Lung (tissue), 12 donors: ENCODE results near the gene YY1AP1. TPM values are rescaled to one million over a fixed set of nuclear protein-coding genes. Genes with fewer than 3 reads are reported as not detected.
A peak's percentile ranks its signal among the peaks of the same experiment; 100 is the strongest.
"Not testable (repeated sequence)": the region's sequence is repeated elsewhere in the genome, so short reads cannot be mapped to it uniquely, and the experiment has no call there.

Experiments
- ATAC-seq: fragments of 200-7000 bp; cut with Tn5 transposase; one replicate; pipeline ENCODE4 v1.9.1; 2020; ENCODE audit warnings: moderate number of reproducible peaks; ENCODE audit not compliant: insufficient read depth, low FRiP score
- DNase-seq, 3 donors: peaks; one replicate each; pipeline ENCODE4 v3.0.0-alpha.2; 2013 to 2017
- H3K27ac ChIP-seq, 2 donors: one replicate each; pipeline ENCODE4 v1.5.1; 2013; ENCODE audit warnings: mild to moderate bottlenecking in 2 of 2, moderate library complexity in 2 of 2, control low read depth in 1 of 2, inconsistent platforms in 1 of 2, low read depth in 1 of 2, low read length in 1 of 2
- H3K27me3 ChIP-seq, 3 donors: one replicate each; pipeline ENCODE4 v1.5.1; 2013; ENCODE audit warnings: low read length in 2 of 3; ENCODE audit not compliant: control insufficient read depth in 3 of 3, insufficient read depth in 3 of 3
- H3K36me3 ChIP-seq, 4 donors: one replicate each; pipeline ENCODE4 v1.5.1; 2013; ENCODE audit warnings: low read length in 4 of 4, mild to moderate bottlenecking in 1 of 4, moderate library complexity in 1 of 4; ENCODE audit not compliant: control insufficient read depth in 4 of 4, insufficient read depth in 4 of 4
- H3K4me1 ChIP-seq, 5 donors: one replicate each; pipeline ENCODE4 v1.5.1; 2013; ENCODE audit warnings: low read length in 5 of 5, mild to moderate bottlenecking in 2 of 5, moderate library complexity in 1 of 5; ENCODE audit not compliant: control insufficient read depth in 5 of 5, insufficient read depth in 5 of 5
- H3K4me3 ChIP-seq: one replicate; pipeline ENCODE4 v1.5.1; 2013; ENCODE audit warnings: mild to moderate bottlenecking, control low read depth, moderate library complexity
- H3K9ac ChIP-seq, 2 donors: one replicate each; pipeline ENCODE4 v1.5.1; 2013; ENCODE audit warnings: low read length in 2 of 2, control low read depth in 1 of 2; ENCODE audit not compliant: insufficient read depth in 1 of 2
- H3K9me3 ChIP-seq, 4 donors: one replicate each; pipeline ENCODE4 v1.5.1; 2013; ENCODE audit warnings: low read length in 3 of 4, mild to moderate bottlenecking in 1 of 4, moderate library complexity in 1 of 4; ENCODE audit not compliant: control insufficient read depth in 4 of 4, insufficient read depth in 3 of 4
- CTCF ChIP-seq: IDR thresholded peaks from 2 replicates; pipeline ENCODE4 v1.5.1; 2012; ENCODE audit warnings: mild to moderate bottlenecking; ENCODE audit errors: control extremely low read depth, extremely low read depth
- WGBS, 2 donors: extraction: QIAGEN DNeasy Blood & Tissue Kit; methylation state at CpG; one replicate each; pipeline ENCODE4 v1.1.7; 2013; 5-methylcytosine and 5-hydroxymethylcytosine counted together
- polyA plus RNA-seq, 2 donors: library from polyadenylated mRNA; stranded (reverse); fragments of 200-250 nt; gene quantifications; one replicate each; pipeline ENCODE4 v1.2.1, GENCODE V29; 2013
- total RNA-seq, 2 donors: library from RNA; depleted of rRNA in 1 of 2; stranded (reverse); fragments of >200 nt in 1 of 2; gene quantifications; one replicate each; pipeline ENCODE4 v1.2.1, GENCODE V29; 2014 to 2021
- donor health status: control.
- donor health status: control.
- donor health status: Bipolar disorder and iron deficiency.
- donor health status: healthy.
- donor health status: DM: yes; HTN: yes; CAD: no.

YY1AP1 gene
- total and polyA plus RNA-seq, 4 donors: 25.7 to 177 (median 48.3) TPM

GRCh38 chr1:155695608-155696007 lies 7.0 kb upstream of the YY1AP1 start:
- peaks cover 0 to 7% (median 1%) of the 10 kb centered on the region in 4 donors for H3K36me3 ChIP-seq
- TF ChIP-seq CTCF: no peak
- no peaks in the 10 kb centered on the region for H3K27me3 ChIP-seq
- 94 to 98% methylated on average over 3 of the region's 3 CpGs for WGBS, 2 donors
- no peaks in the 10 kb centered on the region for H3K9me3 ChIP-seq
- H3K4me3 ChIP-seq: no peak overlapping the region
- H3K4me1 ChIP-seq: peaks cover 0 to 14% (median 0%) of the 10 kb centered on the region in 5 donors
- no peak for DNase-seq
- no peak overlapping the region for H3K9ac ChIP-seq
- ATAC-seq: no peak
- no peak overlapping the region for H3K27ac ChIP-seq

GRCh38 chr1:155695072-155695471 lies 6.5 kb upstream of the YY1AP1 start:
- no peak for ATAC-seq
- Histone ChIP-seq H3K4me3 (no peak overlapping the region), H3K9ac (no peak overlapping the region), H3K9me3 (no peaks in the 10 kb centered on the region), H3K4me1 (peaks cover 0 to 18% (median 0%) of the 10 kb centered on the region in 5 donors), H3K27me3 (no peaks in the 10 kb centered on the region), H3K36me3 (peaks cover 0 to 7% (median 1%) of the 10 kb centered on the region in 4 donors), H3K27ac (peak overlapping the region in 1 of 2 donors; percentile 16)
- no peak for DNase-seq
- 46% methylated on average over 4 of the region's 4 CpGs for WGBS, 2 donors
- no peak for TF ChIP-seq CTCF

GRCh38 chr1:155694167-155694566 lies 5.6 kb upstream of the YY1AP1 start:
- DNase-seq: no peak
- Histone ChIP-seq H3K27me3 (no peaks in the 10 kb centered on the region), H3K9ac (no peak overlapping the region), H3K27ac (no peak overlapping the region), H3K4me1 (peaks cover 0 to 18% (median 3%) of the 10 kb centered on the region in 5 donors), H3K36me3 (peaks cover 0 to 7% (median 1%) of the 10 kb centered on the region in 4 donors), H3K9me3 (no peaks in the 10 kb centered on the region), H3K4me3 (no peak overlapping the region)
- WGBS, 2 donors: 86 to 91% methylated on average over 7 of the region's 7 CpGs
- no peak for TF ChIP-seq CTCF
- no peak for ATAC-seq

- peaks cover 0 to 18% (median 3%) of the 10 kb centered on the region in 5 donors for H3K4me1 ChIP-seq
- no peak overlapping the region for H3K27ac ChIP-seq
- H3K4me3 ChIP-seq: no peak overlapping the region
- no peaks in the 10 kb centered on the region for H3K27me3 ChIP-seq
- ATAC-seq (no peak), DNase-seq (no peak)
- no peak overlapping the region for H3K9ac ChIP-seq
- peaks cover 0 to 7% (median 5%) of the 10 kb centered on the region in 4 donors for H3K36me3 ChIP-seq
- no peak for TF ChIP-seq CTCF
- H3K9me3 ChIP-seq: no peaks in the 10 kb centered on the region
- WGBS, 2 donors: 92 to 97% methylated on average over 8 of the region's 8 CpGs
Measured at GRCh38 chr1:155691992-155692528, 3.5 kb upstream of the YY1AP1 start.

- 0% methylated on average over 26 to 28 of the region's 28 CpGs for WGBS, 2 donors
- H3K4me1 ChIP-seq: peaks cover 3 to 11% (median 6%) of the 10 kb centered on the region in 5 donors
- not testable (repeated sequence) for H3K36me3 ChIP-seq, ATAC-seq, H3K9me3 ChIP-seq, DNase-seq, H3K27me3 ChIP-seq
- peak within 1 kb of the TSS; percentile 73 to 89 for H3K9ac ChIP-seq
- H3K27ac ChIP-seq: peak within 1 kb of the TSS; percentile 83 to 97
- peak within 1 kb of the TSS; percentile 82 for H3K4me3 ChIP-seq
Measured at GRCh38 chr1:155689081-155689607, 570 bp upstream of the YY1AP1 start, which contains the start of gene DAP3. Gene DAP3 (plus strand): TSS chr1:155689091. CDS start chr1:155709780, 20,689 bp downstream.
